Measurements from ENCODE around the gene LTBP4.

LTBP4 gene

GRCh38 chr19:40578442-40578908 is 22.7 kb upstream of the LTBP4 start:
- DNase-seq (ENCODE audit: low read depth): peak; percentile 40
- TF ChIP-seq, protein P1, sequence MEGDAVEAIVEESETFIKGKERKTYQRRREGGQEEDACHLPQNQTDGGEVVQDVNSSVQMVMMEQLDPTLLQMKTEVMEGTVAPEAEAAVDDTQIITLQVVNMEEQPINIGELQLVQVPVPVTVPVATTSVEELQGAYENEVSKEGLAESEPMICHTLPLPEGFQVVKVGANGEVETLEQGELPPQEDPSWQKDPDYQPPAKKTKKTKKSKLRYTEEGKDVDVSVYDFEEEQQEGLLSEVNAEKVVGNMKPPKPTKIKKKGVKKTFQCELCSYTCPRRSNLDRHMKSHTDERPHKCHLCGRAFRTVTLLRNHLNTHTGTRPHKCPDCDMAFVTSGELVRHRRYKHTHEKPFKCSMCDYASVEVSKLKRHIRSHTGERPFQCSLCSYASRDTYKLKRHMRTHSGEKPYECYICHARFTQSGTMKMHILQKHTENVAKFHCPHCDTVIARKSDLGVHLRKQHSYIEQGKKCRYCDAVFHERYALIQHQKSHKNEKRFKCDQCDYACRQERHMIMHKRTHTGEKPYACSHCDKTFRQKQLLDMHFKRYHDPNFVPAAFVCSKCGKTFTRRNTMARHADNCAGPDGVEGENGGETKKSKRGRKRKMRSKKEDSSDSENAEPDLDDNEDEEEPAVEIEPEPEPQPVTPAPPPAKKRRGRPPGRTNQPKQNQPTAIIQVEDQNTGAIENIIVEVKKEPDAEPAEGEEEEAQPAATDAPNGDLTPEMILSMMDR (conservative IDR thresholded peaks at IDR 0.05; ENCODE audit: control insufficient read depth, insufficient read depth, low read depth, low read length): no peak
- no peak overlapping the region for H3K4me3 ChIP-seq (ENCODE audit: control insufficient read depth, low read depth, low read length)

DNA sequence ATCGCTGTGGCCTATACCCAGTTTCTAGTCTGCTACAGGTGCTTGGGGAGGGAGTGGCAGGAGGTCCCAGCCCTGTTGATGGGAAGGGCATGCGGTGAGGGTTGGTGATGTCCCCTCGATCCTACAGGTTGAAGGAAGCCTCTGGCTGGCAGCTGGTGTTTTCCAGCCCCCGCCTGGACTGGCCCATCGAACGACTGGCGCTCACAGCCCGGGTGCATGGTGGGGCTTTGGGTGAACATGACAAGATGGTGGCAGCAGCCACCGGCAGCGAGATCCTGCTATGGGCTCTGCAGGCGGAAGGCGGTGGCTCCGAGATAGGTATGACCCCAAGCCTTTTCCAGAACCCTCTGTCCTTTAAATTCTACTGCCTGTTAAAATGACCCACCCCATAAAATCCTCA is 20.6 kb upstream of the LTBP4 start:
- H3K4me3 ChIP-seq (ENCODE audit: control insufficient read depth, low read depth, low read length): no peak overlapping the region
- TF ChIP-seq, protein P1 (conservative IDR thresholded peaks at IDR 0.05; ENCODE audit: control insufficient read depth, insufficient read depth, low read depth, low read length): no peak
- no peak for DNase-seq (ENCODE audit: low read depth)

DNA sequence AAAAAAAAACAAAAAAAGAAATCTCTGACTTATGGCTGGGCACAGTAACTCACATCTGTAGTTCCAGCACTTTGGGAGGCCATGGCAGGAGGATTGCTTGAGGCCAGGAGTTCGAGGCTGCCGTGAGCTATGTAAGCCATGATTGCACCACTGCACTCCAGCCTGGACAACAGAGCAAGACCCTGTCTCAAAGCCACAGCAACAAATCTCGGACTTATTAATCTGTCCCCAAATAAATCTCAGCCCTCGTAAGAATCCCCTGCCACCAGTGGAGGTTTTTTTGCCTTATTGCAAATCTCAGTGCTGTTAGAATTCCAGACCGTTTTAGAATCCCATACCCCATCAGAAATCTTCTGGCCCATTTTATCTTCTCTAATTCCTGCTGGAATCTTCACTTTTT is 19.6 kb upstream of the LTBP4 start:
- H3K4me3 ChIP-seq (ENCODE audit: control insufficient read depth, low read depth, low read length): no peak overlapping the region
- TF ChIP-seq, protein P1 (conservative IDR thresholded peaks at IDR 0.05; ENCODE audit: control insufficient read depth, insufficient read depth, low read depth, low read length): no peak
- DNase-seq (ENCODE audit: low read depth): no peak

- no peak overlapping the region for H3K4me3 ChIP-seq (ENCODE audit: control insufficient read depth, low read depth, low read length)
- DNase-seq (ENCODE audit: low read depth): no peak
- TF ChIP-seq, protein P1 (conservative IDR thresholded peaks at IDR 0.05; ENCODE audit: control insufficient read depth, insufficient read depth, low read depth, low read length): no peak
Observed at GRCh38 chr19:40582467-40582866, 18.7 kb upstream of the LTBP4 start.

- TF ChIP-seq, protein P1 (conservative IDR thresholded peaks at IDR 0.05; ENCODE audit: control insufficient read depth, insufficient read depth, low read depth, low read length): no peak
Observed at GRCh38 chr19:40583283-40583682, 17.9 kb upstream of the LTBP4 start.

GRCh38 chr19:40584007-40584406 is 17.2 kb upstream of the LTBP4 start:
- TF ChIP-seq, protein P1 (conservative IDR thresholded peaks at IDR 0.05; ENCODE audit: control insufficient read depth, insufficient read depth, low read depth, low read length): peak; percentile 31
- no peak overlapping the region for H3K4me3 ChIP-seq (ENCODE audit: control insufficient read depth, low read depth, low read length)

More at GRCh38 chr19:40583283-40583682, 17.9 kb upstream of the LTBP4 start:
- no peak overlapping the region for H3K4me3 ChIP-seq (ENCODE audit: control insufficient read depth, low read depth, low read length)
- DNase-seq (ENCODE audit: low read depth): no peak

More at GRCh38 chr19:40584007-40584406, 17.2 kb upstream of the LTBP4 start:
- DNase-seq (ENCODE audit: low read depth): no peak
